Measurements from ENCODE around the gene SH3PXD2A.
A peak's percentile ranks its signal among the peaks of the same experiment; 100 is the strongest.

The SH3PXD2A gene

GRCh38 chr10:103697787-103698186, 157.6 kb downstream of the SH3PXD2A start:
- H3K4me3 ChIP-seq (ENCODE audit: low read length), result no peak overlapping the region
- no peak for TF ChIP-seq CTCF (conservative IDR thresholded peaks at IDR 0.05; ENCODE audit: low read depth, low read length)
- DNase-seq (ENCODE audit: low read depth), result no peak

- no peak overlapping the region for H3K4me3 ChIP-seq (ENCODE audit: low read length)
- peak; percentile 58 for TF ChIP-seq CTCF (conservative IDR thresholded peaks at IDR 0.05; ENCODE audit: low read depth, low read length)
- DNase-seq (ENCODE audit: low read depth), result peak; percentile 44
Measured at GRCh38 chr10:103696411-103697145, 158.8 kb downstream of the SH3PXD2A start.

GRCh38 chr10:103696094-103696410, 159.3 kb downstream of the SH3PXD2A start:
- no peak for DNase-seq (ENCODE audit: low read depth)
- TF ChIP-seq CTCF (conservative IDR thresholded peaks at IDR 0.05; ENCODE audit: low read depth, low read length), result no peak
- no peak overlapping the region for H3K4me3 ChIP-seq (ENCODE audit: low read length)

GRCh38 chr10:103695584-103696005, 159.8 kb downstream of the SH3PXD2A start:
- no peak for DNase-seq (ENCODE audit: low read depth)
- TF ChIP-seq CTCF (conservative IDR thresholded peaks at IDR 0.05; ENCODE audit: low read depth, low read length), result no peak
- no peak overlapping the region for H3K4me3 ChIP-seq (ENCODE audit: low read length)

GRCh38 chr10:103693812-103694205, 161.6 kb downstream of the SH3PXD2A start:
- TF ChIP-seq CTCF (conservative IDR thresholded peaks at IDR 0.05; ENCODE audit: low read depth, low read length), result no peak
- H3K4me3 ChIP-seq (ENCODE audit: low read length), result no peak overlapping the region
- DNase-seq (ENCODE audit: low read depth), result no peak

GRCh38 chr10:103692952-103693811, 162.2 kb downstream of the SH3PXD2A start:
- TF ChIP-seq CTCF (conservative IDR thresholded peaks at IDR 0.05; ENCODE audit: low read depth, low read length), result no peak
- H3K4me3 ChIP-seq (ENCODE audit: low read length), result peak overlapping the region; percentile 74
- DNase-seq (ENCODE audit: low read depth), result no peak

All from retinal pigment epithelial cell (primary cell).